ENCODE measurements around the gene TMEFF2.

DNA sequence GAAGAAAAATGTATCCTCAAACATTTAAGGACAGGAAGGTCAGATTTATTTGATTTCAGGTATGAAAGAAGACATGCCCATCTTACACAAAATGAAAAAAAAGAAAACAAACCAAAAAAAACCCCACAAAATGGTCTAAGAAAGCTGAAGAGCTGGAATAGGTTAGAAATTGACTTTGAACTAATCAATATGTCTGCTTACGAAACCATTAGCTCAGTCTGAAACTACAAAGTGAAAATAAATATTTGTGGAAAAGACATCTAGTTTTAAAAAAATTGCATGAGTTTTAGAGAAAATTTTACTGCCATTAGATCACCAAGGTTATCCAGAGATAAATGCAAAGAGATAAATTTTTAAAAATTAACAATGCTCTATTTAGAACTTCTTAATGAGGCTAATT is 125.3 kb downstream of the TMEFF2 start:
- TF ChIP-seq, protein P1, sequence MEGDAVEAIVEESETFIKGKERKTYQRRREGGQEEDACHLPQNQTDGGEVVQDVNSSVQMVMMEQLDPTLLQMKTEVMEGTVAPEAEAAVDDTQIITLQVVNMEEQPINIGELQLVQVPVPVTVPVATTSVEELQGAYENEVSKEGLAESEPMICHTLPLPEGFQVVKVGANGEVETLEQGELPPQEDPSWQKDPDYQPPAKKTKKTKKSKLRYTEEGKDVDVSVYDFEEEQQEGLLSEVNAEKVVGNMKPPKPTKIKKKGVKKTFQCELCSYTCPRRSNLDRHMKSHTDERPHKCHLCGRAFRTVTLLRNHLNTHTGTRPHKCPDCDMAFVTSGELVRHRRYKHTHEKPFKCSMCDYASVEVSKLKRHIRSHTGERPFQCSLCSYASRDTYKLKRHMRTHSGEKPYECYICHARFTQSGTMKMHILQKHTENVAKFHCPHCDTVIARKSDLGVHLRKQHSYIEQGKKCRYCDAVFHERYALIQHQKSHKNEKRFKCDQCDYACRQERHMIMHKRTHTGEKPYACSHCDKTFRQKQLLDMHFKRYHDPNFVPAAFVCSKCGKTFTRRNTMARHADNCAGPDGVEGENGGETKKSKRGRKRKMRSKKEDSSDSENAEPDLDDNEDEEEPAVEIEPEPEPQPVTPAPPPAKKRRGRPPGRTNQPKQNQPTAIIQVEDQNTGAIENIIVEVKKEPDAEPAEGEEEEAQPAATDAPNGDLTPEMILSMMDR (IDR thresholded peaks at IDR 0.05), result no peak
- no peak for TF ChIP-seq POLR2A (IDR thresholded peaks at IDR 0.05)
